K562 (cell line): Measurements from ENCODE around the gene DDX55. TPM values are rescaled to one million over a fixed set of nuclear protein-coding genes. Genes with fewer than 3 reads are reported as not detected.

ENCODE experiments used
- ATAC-seq: fragments of 200-7000 bp; cut with Tn5 transposase; 3 replicates; pipeline ENCODE4 v1.9.1; 2020; ENCODE audit warnings: moderate library complexity
- BruUV-seq: library from RNA; stranded (reverse); fragments of 400-500 nt; replicated peaks from 2 replicates; lab custom pipeline; 2021; lab: Mats Ljungman, UMichigan
- CTCF ChIA-PET: fragments of 300-600 bp; formaldehyde crosslinking; extraction: SDS; loops from one replicate; lab custom pipeline; 2021; ENCODE audit warnings: low intra/inter-chr PET ratio; lab: Yijun Ruan, JAX
- POLR2A ChIA-PET: fragments of 300-600, 350-650 bp; sonication (Branson Sonifier 250); formaldehyde crosslinking; extraction: SDS; loops from one replicate; lab custom pipeline; 2021; ENCODE audit warnings: antibody characterized with exemption, inconsistent platforms; lab: Yijun Ruan, JAX
- DNase-seq, 4 experiments: peaks; one replicate each; pipeline versions ENCODE4 v3.0.0 to v3.0.0-alpha.2; 2011 to 2018; ENCODE audit warnings: low spot score in 3 of 4, mixed read lengths in 3 of 4; ENCODE audit errors: extremely low read depth in 1 of 4
- FAIRE-seq: peaks from 2 replicates; lab custom pipeline; 2011; peaks lifted over from hg19 to GRCh38; lab: Jason Lieb, UNC
- H2AFZ ChIP-seq: 2 replicates; pipeline ENCODE4 v1.6.0; 2011; ENCODE audit warnings: low read depth, low read length, control low read depth, inconsistent platforms
- H3K27ac ChIP-seq: fragments of 200-600 bp; 3 replicates; pipeline ENCODE4 v1.8.0; 2011; ENCODE audit warnings: low read depth, mild to moderate bottlenecking, control low read depth, inconsistent platforms, low read length, moderate library complexity, mixed read lengths; ENCODE audit errors: extremely low read depth
- H3K27me3 ChIP-seq, 2 experiments: fragments of 300-600 bp in 1 of 2; 2 replicates in 1 of 2; 3 replicates in 1 of 2; pipeline versions ENCODE4 v1.6.0 to v1.8.0; 2011; ENCODE audit warnings: inconsistent platforms in 2 of 2, low read length in 2 of 2, mild to moderate bottlenecking in 1 of 2, mixed read lengths in 1 of 2, moderate library complexity in 1 of 2; ENCODE audit not compliant: control insufficient read depth in 2 of 2, insufficient read depth in 2 of 2
- H3K36me3 ChIP-seq: fragments of 300-600 bp; 3 replicates; pipeline ENCODE4 v1.8.0; 2011; ENCODE audit warnings: mild to moderate bottlenecking, low read length, inconsistent platforms; ENCODE audit not compliant: control insufficient read depth, insufficient read depth
- H3K4me1 ChIP-seq, 2 experiments: fragments of 200-600 bp in 1 of 2; replicated peaks in 1 of 2; 2 replicates in 1 of 2; 3 replicates in 1 of 2; pipeline versions ENCODE4 v1.5.1 to v1.8.0; 2011; ENCODE audit warnings: inconsistent platforms in 2 of 2, low read length in 2 of 2, mild to moderate bottlenecking in 1 of 2, mixed read lengths in 1 of 2, moderate library complexity in 1 of 2; ENCODE audit not compliant: control insufficient read depth in 2 of 2, insufficient read depth in 2 of 2
- H3K4me2 ChIP-seq: 2 replicates; pipeline ENCODE4 v1.6.1; 2011; ENCODE audit warnings: low read length, control low read depth, inconsistent platforms, mixed read lengths; ENCODE audit not compliant: insufficient read depth
- H3K4me3 ChIP-seq: fragments of 200-600 bp; sonication (generic), shearing (Covaris generic); 2 replicates; pipeline ENCODE4 v1.5.1; 2016; ENCODE audit warnings: control low read depth, inconsistent platforms
- H3K79me2 ChIP-seq: fragments of 200-600 bp; 3 replicates; pipeline ENCODE4 v1.8.0; 2011; ENCODE audit warnings: low read length, inconsistent platforms; ENCODE audit not compliant: control insufficient read depth, insufficient read depth
- H3K9ac ChIP-seq, 2 experiments: 2 replicates each; pipeline versions ENCODE4 v1.6.0 to v1.6.1; 2011; ENCODE audit warnings: low read depth in 2 of 2, low read length in 2 of 2, control low read depth in 1 of 2, inconsistent platforms in 1 of 2, mild to moderate bottlenecking in 1 of 2, mixed read lengths in 1 of 2; ENCODE audit not compliant: insufficient read depth in 1 of 2
- H3K9me1 ChIP-seq: one replicate; pipeline ENCODE4 v1.6.0; 2011; ENCODE audit warnings: inconsistent platforms, mild to moderate bottlenecking, low read length, moderate library complexity; ENCODE audit not compliant: control insufficient read depth, insufficient read depth
- H3K9me3 ChIP-seq: replicated peaks from 2 replicates; pipeline ENCODE4 v1.5.1; 2011; ENCODE audit warnings: low read depth, low read length, inconsistent platforms; ENCODE audit not compliant: control insufficient read depth, insufficient read depth
- H4K20me1 ChIP-seq: replicated peaks from 2 replicates; pipeline ENCODE4 v1.6.1; 2011; ENCODE audit warnings: low read length, inconsistent platforms, mixed read lengths; ENCODE audit not compliant: control insufficient read depth, insufficient read depth
- ATF3 ChIP-seq, 2 experiments: fragments of 450-650 bp in 1 of 2; sonication (generic) in 1 of 2; formaldehyde crosslinking in 1 of 2; IDR thresholded peaks in 1 of 2; conservative IDR thresholded peaks in 1 of 2; 2 replicates each; pipeline versions ENCODE4 v1.6.1 to v1.8.1; 2016 to 2023; ENCODE audit warnings: mild to moderate bottlenecking in 2 of 2, moderate library complexity in 2 of 2, inconsistent platforms in 1 of 2, missing genetic modification reagents in 1 of 2
- CHD4 ChIP-seq: fragments of 200-600 bp; sonication (generic); IDR thresholded peaks from 3 replicates; pipeline ENCODE4 v1.6.1; 2012; ENCODE audit warnings: low read depth, mild to moderate bottlenecking, mixed read lengths, low read length, inconsistent platforms; ENCODE audit not compliant: insufficient read depth, insufficient replicate concordance, poor library complexity, severe bottlenecking
- EHMT2 ChIP-seq: fragments of 450-650 bp; IDR thresholded peaks from 2 replicates; pipeline ENCODE4 v1.6.1; 2018; ENCODE audit warnings: antibody characterized with exemption
- ELF4 ChIP-seq: fragments of 450-650 bp; formaldehyde crosslinking; IDR thresholded peaks from 2 replicates; pipeline ENCODE4 v1.4.0; 2022; ENCODE audit warnings: missing genetic modification characterization
- ETV6 ChIP-seq, 3 experiments: fragments of 150-350 bp in 1 of 3; sonication (generic) in 1 of 3; formaldehyde crosslinking in 1 of 3; IDR thresholded peaks; 2 replicates each; pipeline versions ENCODE4 v1.6.1 to v1.8.0; 2014 to 2022; ENCODE audit warnings: borderline replicate concordance in 2 of 3, low read depth in 2 of 3, antibody characterized with exemption in 1 of 3, low read length in 1 of 3, mild to moderate bottlenecking in 1 of 3, missing genetic modification reagents in 1 of 3
- GTF3C2 ChIP-seq: IDR thresholded peaks from 3 replicates; pipeline ENCODE4 v1.6.1; 2011; ENCODE audit warnings: borderline replicate concordance, mild to moderate bottlenecking, moderate library complexity; ENCODE audit not compliant: insufficient read length; ENCODE audit errors: extremely low read depth
- KDM2B ChIP-seq: fragments of 250-450 bp; sonication (Bioruptor Pico); IDR thresholded peaks from 2 replicates; pipeline ENCODE4 v1.8.0; 2021; ENCODE audit warnings: mild to moderate bottlenecking, moderate library complexity
- NCOR1 ChIP-seq: fragments of 450-650 bp; IDR thresholded peaks from 2 replicates; pipeline ENCODE4 v1.6.1; 2016; ENCODE audit warnings: mild to moderate bottlenecking, moderate library complexity
- NFE2 ChIP-seq: IDR thresholded peaks from 2 replicates; pipeline ENCODE4 v1.6.1; 2014; ENCODE audit warnings: antibody characterized with exemption, low read depth
- PHF20 ChIP-seq: fragments of 450-650 bp; IDR thresholded peaks from 2 replicates; pipeline ENCODE4 v1.6.1; 2018; ENCODE audit not compliant: partially characterized antibody
- POLR2AphosphoS2 ChIP-seq: IDR thresholded peaks from 2 replicates; pipeline ENCODE4 v1.6.1; 2012; ENCODE audit warnings: low read length, improper control_type of control experiment
- POLR2H ChIP-seq: IDR thresholded peaks from 2 replicates; pipeline ENCODE4 v1.6.1; 2016; ENCODE audit warnings: missing genetic modification characterization, low read depth, mild to moderate bottlenecking, control low read depth, missing compliant biosample characterization, moderate library complexity
- TFAM ChIP-seq: fragments of 250-450 bp; sonication (Bioruptor Pico); conservative IDR thresholded peaks from 2 replicates; pipeline ENCODE4 v1.5.0; 2021; ENCODE audit warnings: mild to moderate bottlenecking, moderate library complexity
- USF2 ChIP-seq: sonication (generic); formaldehyde crosslinking; IDR thresholded peaks from 2 replicates; pipeline ENCODE4 v1.5.0; 2020; ENCODE audit warnings: missing genetic modification reagents
- ZNF12 ChIP-seq: sonication (generic); formaldehyde crosslinking; IDR thresholded peaks from 2 replicates; pipeline ENCODE4 v1.4.0; 2020; ENCODE audit warnings: mild to moderate bottlenecking, missing genetic modification reagents
- ZNF143 ChIP-seq: sonication (generic); formaldehyde crosslinking; IDR thresholded peaks from 2 replicates; pipeline ENCODE4 v1.9.0; 2022; ENCODE audit warnings: mild to moderate bottlenecking, missing genetic modification reagents
- ZNF583 ChIP-seq: fragments of 250-450 bp; sonication (Bioruptor Pico); IDR thresholded peaks from 2 replicates; pipeline ENCODE4 v1.4.0; 2020
- WGBS: fragments of 100-300 bp; shearing (Covaris generic); methylation state at CpG from one replicate; pipeline ENCODE4 v1.1.6; 2016; ENCODE audit warnings: low coverage, mixed read lengths; ENCODE audit not compliant: insufficient coverage; ENCODE audit errors: missing lambda C conversion rate; 5-methylcytosine and 5-hydroxymethylcytosine counted together
- in situ Hi-C: fragments of 300-500 bp; cut with MboI; formaldehyde crosslinking; loops from 4 replicates; pipeline ENCODE4 v1.15.0; 2018; ENCODE audit warnings: inconsistent platforms, mixed read lengths
- intact Hi-C: fragments of 100-400 bp; cut with micrococcal nuclease; formaldehyde crosslinking; loops from 2 replicates; pipeline ENCODE4 v1.14.2; 2022
- polyA plus RNA-seq, 8 experiments: library from polyadenylated mRNA; depleted of rRNA in 4 of 8; stranded (reverse) in 5 of 8; unstranded in 3 of 8; fragments of >200 nt; fragmentation: Nextera tagmentation in 2 of 8; fragmentation: Illumina TruSeq in 1 of 8; extraction: Ambion mirVana in 2 of 8; extraction: Trizol in 1 of 8; gene quantifications; 2 replicates each; pipeline versions ENCODE4 v1.2.1 to v1.2.3, GENCODE V29; 2011 to 2014; ENCODE audit warnings: inconsistent platforms in 1 of 8, missing spikeins in 1 of 8
- total RNA-seq, 7 experiments: library from RNA; depleted of rRNA in 6 of 7; stranded (reverse); fragments of >200 nt in 6 of 7; fragmentation: Illumina TruSeq in 2 of 7; extraction: Trizol in 2 of 7; gene quantifications; 2 replicates each; pipeline versions ENCODE4 v1.2.1 to v1.2.3, GENCODE V29; 2011 to 2021; ENCODE audit warnings: low replicate concordance in 1 of 7

The DDX55 gene
- total and polyA plus RNA-seq, 9 of the 15 experiments (the other 6 are each of a cell fraction or from before 2014, with no cell fraction given) = 10.6 to 71.0 (median 60.9) TPM

GRCh38 chr12:123571343-123571813 is 30.5 kb upstream of the DDX55 start (continued):
- TF ChIP-seq ZNF143 (CRISPR knock-in tag) (peak; percentile 83), NFE2 (0 out of 2 replicates have a peak, but pooled peaks have one; percentile 11), ATF3 (IDR thresholded peaks at IDR 0.05) (peak; percentile 43), ATF3 (CRISPR knock-in tag; conservative IDR thresholded peaks at IDR 0.05) (no peak), KDM2B (CRISPR knock-in tag) (no peak), PHF20 (peak; percentile 26)

- Histone ChIP-seq H3K79me2 (no peaks in the 10 kb centered on the region), H3K4me2 (no peak overlapping the region), H3K9me3 (no peaks in the 10 kb centered on the region), H3K27me3 (no peaks in the 10 kb centered on the region), H3K9me1 (no peaks in the 10 kb centered on the region), H4K20me1 (no peaks in the 10 kb centered on the region), H3K27ac (no peak overlapping the region), H3K36me3 (no peaks in the 10 kb centered on the region), H2AFZ (peak overlapping the region; percentile 88), H3K4me1 (peaks cover 0 to 3% of the 10 kb centered on the region in 2 experiments; a peak in 1 of 5 replicates), H3K4me3 (no peak overlapping the region), H3K9ac (no peak overlapping the region)
- BruUV-seq = no TSS peak
- FAIRE-seq (no peak), ATAC-seq (no peak), DNase-seq (no peak)
- POLR2A ChIA-PET = interaction anchor here (3.0 kb wide), 1 partner anchor 10 kb away, joined by 13 read pairs; no protein-coding TSS in a partner anchor
- in situ Hi-C loops = no loop called here
- intact Hi-C loops = no loop called here
- WGBS = 19% methylated on average over 2 of the region's 2 CpGs
- CTCF ChIA-PET = no interaction called here
- no peak for TF ChIP-seq ZNF583 (CRISPR knock-in tag)
- peak; percentile 49; the same call in 1 of the 2 replicates for TF ChIP-seq USF2 (CRISPR knock-in tag)
- TF ChIP-seq GTF3C2 = no peak
- no peak for TF ChIP-seq ELF4 (CRISPR knock-in tag)
- TF ChIP-seq EHMT2 = no peak
- no peak for TF ChIP-seq TFAM (CRISPR knock-in tag)
- no peak for TF ChIP-seq POLR2H (tag)
- no peak for TF ChIP-seq NCOR1
- no peak for TF ChIP-seq CHD4
- TF ChIP-seq ZNF12 (CRISPR knock-in tag) = no peak
- no peak for TF ChIP-seq POLR2AphosphoS2
- no peak for TF ChIP-seq ETV6 (IDR thresholded peaks at IDR 0.05; ENCODE audit: borderline replicate concordance in 1 of 2, low read depth in 2 of 2, low read length in 1 of 2)
- TF ChIP-seq ETV6 (CRISPR knock-in tag; IDR thresholded peaks at IDR 0.05; ENCODE audit: borderline replicate concordance) = no peak
These were observed 29.5 kb upstream of the DDX55 start for GRCh38 chr12:123572391-123572790.
